Glutamatergic neuron (in vitro differentiated cells): ENCODE data around the gene PLA2G6. TPM values are rescaled to one million over a fixed set of nuclear protein-coding genes. Genes with fewer than 3 reads are reported as not detected.
"Not testable (repeated sequence)": the region's sequence is repeated elsewhere in the genome, so short reads cannot be mapped to it uniquely, and the experiment has no call there.

Experiments
- DNase-seq: peaks from one replicate; pipeline ENCODE4 v3.0.0; 2022
- H3K27ac Mint-ChIP-seq: one replicate; pipeline ENCODE4 v1.8.0; 2020; ENCODE audit warnings: mild to moderate bottlenecking, mixed read lengths, inconsistent platforms; ENCODE audit not compliant: unreplicated experiment
- H3K27me3 Mint-ChIP-seq: one replicate; pipeline ENCODE4 v1.8.0; 2020; ENCODE audit warnings: mild to moderate bottlenecking, moderate library complexity, mixed read lengths, inconsistent platforms; ENCODE audit not compliant: unreplicated experiment
- H3K36me3 Mint-ChIP-seq: one replicate; pipeline ENCODE4 v1.8.0; 2020; ENCODE audit warnings: mild to moderate bottlenecking, mixed read lengths, inconsistent platforms; ENCODE audit not compliant: unreplicated experiment
- H3K4me1 Mint-ChIP-seq: one replicate; pipeline ENCODE4 v1.8.0; 2020; ENCODE audit warnings: mild to moderate bottlenecking, low read depth, mixed read lengths, inconsistent platforms; ENCODE audit not compliant: unreplicated experiment
- H3K4me3 Mint-ChIP-seq: one replicate; pipeline ENCODE4 v1.8.0; 2020; ENCODE audit warnings: mild to moderate bottlenecking, mixed read lengths, inconsistent platforms; ENCODE audit not compliant: unreplicated experiment
- H3K9me3 Mint-ChIP-seq: one replicate; pipeline ENCODE4 v1.8.0; 2020; ENCODE audit warnings: mild to moderate bottlenecking, moderate library complexity, mixed read lengths, inconsistent platforms; ENCODE audit not compliant: unreplicated experiment
- total RNA-seq: library from RNA; stranded (reverse); fragmentation: NEBNext Ultra II Directional; extraction: Animal tissue kit (Norgen Biotek cat#: 25700); gene quantifications from one replicate; pipeline ENCODE4 v1.2.1, GENCODE V29; 2021; ENCODE audit not compliant: unreplicated experiment
- TF ChIP-seq, protein P1 (sequence below): fragments of 200-600 bp; sonication (generic); IDR thresholded peaks from one replicate; pipeline ENCODE4 v1.5.0; 2021; ENCODE audit not compliant: partially characterized antibody, unreplicated experiment

PLA2G6 gene
- total RNA-seq, 1 donor from 2014 or later = 42.2 TPM

GRCh38 chr22:38180841-38181452, 683 bp downstream of the PLA2G6 start:
- no peak for DNase-seq

DNA sequence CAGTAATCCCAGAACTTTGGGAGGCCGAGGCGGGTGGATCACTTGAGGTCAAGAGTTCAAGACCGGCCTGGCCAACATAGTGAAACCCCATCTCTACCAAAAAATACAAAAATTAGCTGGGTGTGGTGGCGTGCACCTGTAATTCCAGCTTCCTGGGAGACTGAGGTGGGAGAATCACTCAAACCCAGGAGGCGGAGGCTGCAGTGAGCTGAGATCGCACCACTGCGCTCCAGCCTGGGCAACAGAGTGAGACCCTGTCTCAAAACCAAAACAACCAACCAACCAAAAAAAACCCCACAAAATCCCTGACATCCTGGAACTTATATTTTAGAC, 3.1 kb downstream of the PLA2G6 start:
- H3K27ac Mint-ChIP-seq, H3K36me3 Mint-ChIP-seq, H3K4me1 Mint-ChIP-seq, H3K27me3 Mint-ChIP-seq, DNase-seq, H3K4me3 Mint-ChIP-seq, H3K9me3 Mint-ChIP-seq: not testable (repeated sequence)

More at GRCh38 chr22:38180841-38181452, 683 bp downstream of the PLA2G6 start:
- TF ChIP-seq, protein P1, sequence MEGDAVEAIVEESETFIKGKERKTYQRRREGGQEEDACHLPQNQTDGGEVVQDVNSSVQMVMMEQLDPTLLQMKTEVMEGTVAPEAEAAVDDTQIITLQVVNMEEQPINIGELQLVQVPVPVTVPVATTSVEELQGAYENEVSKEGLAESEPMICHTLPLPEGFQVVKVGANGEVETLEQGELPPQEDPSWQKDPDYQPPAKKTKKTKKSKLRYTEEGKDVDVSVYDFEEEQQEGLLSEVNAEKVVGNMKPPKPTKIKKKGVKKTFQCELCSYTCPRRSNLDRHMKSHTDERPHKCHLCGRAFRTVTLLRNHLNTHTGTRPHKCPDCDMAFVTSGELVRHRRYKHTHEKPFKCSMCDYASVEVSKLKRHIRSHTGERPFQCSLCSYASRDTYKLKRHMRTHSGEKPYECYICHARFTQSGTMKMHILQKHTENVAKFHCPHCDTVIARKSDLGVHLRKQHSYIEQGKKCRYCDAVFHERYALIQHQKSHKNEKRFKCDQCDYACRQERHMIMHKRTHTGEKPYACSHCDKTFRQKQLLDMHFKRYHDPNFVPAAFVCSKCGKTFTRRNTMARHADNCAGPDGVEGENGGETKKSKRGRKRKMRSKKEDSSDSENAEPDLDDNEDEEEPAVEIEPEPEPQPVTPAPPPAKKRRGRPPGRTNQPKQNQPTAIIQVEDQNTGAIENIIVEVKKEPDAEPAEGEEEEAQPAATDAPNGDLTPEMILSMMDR = no peak
- H3K4me1 Mint-ChIP-seq = peaks cover 8% of the 10 kb centered on the region
- peaks cover 2% of the 10 kb centered on the region for H3K9me3 Mint-ChIP-seq
- H3K27ac Mint-ChIP-seq = peak overlapping the region; percentile 76
- no peaks in the 10 kb centered on the region for H3K36me3 Mint-ChIP-seq
- no peaks in the 10 kb centered on the region for H3K27me3 Mint-ChIP-seq
- peak overlapping the region; percentile 94 for H3K4me3 Mint-ChIP-seq

DNA sequence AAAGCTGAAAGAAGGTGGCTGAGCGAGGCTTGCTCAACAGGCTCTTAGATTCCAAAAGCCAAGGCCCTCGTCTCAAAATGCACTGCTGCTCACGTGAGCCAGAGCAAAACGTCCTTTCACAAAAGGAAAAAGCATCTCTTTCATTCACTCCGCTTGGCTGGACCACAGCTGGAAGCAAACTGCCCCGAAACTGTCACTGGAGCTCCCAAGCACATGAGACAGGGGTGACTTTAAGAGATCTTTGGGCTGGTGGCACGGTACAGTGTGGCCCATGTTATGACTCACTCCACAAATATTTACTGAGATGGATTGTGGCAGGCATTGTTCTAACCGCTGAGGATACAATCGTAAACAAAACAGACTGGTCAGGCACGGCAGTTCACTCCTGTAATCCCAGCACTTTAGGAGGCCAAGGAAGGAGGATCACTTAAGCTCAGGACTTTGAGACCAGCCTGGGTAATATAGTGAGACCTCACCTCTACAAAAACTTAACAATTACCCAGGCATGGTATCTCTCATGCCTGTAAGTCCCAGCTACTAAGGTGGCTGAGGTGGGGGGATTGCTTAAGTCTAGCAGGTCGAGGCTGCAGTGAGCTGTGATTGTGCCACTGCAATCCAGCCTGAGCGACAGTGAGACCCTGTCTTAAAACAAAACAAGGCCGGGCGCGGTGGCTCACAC, 3.6 kb downstream of the PLA2G6 start:
- Mint-ChIP-seq H3K9me3 (peaks cover 2% of the 10 kb centered on the region), H3K4me3 (no peak overlapping the region), H3K4me1 (peaks cover 8% of the 10 kb centered on the region), H3K27ac (no peak overlapping the region), H3K27me3 (peaks cover 5% of the 10 kb centered on the region), H3K36me3 (no peaks in the 10 kb centered on the region)
- DNase-seq = no peak
- TF ChIP-seq, protein P1 = no peak

DNA sequence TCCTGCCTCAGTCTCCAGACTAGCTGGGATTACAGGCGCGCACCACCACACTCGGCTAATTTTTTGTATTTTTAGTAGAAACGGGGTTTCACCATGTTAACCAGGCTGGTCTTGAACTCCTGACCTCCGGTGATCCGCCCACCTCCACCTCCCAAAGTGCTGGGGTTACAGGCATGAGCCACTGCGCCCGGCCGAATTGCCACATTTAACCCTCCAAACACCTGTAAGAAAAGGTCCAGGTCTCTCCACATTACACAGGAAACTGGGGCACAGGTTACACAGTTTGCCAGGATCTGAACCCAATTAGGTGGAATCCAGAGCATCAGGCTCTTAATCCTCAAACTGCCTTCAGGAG, 4.1 kb downstream of the PLA2G6 start:
- H3K9me3 Mint-ChIP-seq, H3K27ac Mint-ChIP-seq, DNase-seq, H3K27me3 Mint-ChIP-seq, H3K36me3 Mint-ChIP-seq, H3K4me1 Mint-ChIP-seq, H3K4me3 Mint-ChIP-seq: not testable (repeated sequence)

GRCh38 chr22:38177044-38177443, 4.6 kb downstream of the PLA2G6 start:
- Mint-ChIP-seq H3K27ac (no peak overlapping the region), H3K27me3 (peaks cover 5% of the 10 kb centered on the region), H3K4me3 (no peak overlapping the region), H3K4me1 (peaks cover 7% of the 10 kb centered on the region), H3K9me3 (peaks cover 2% of the 10 kb centered on the region), H3K36me3 (no peaks in the 10 kb centered on the region)
- TF ChIP-seq, protein P1 = no peak
- DNase-seq = no peak

- H3K4me3 Mint-ChIP-seq = no peak overlapping the region
- H3K4me1 Mint-ChIP-seq = peaks cover 3% of the 10 kb centered on the region
- no peaks in the 10 kb centered on the region for H3K36me3 Mint-ChIP-seq
- peaks cover 7% of the 10 kb centered on the region for H3K27me3 Mint-ChIP-seq
- DNase-seq = no peak
- no peak overlapping the region for H3K27ac Mint-ChIP-seq
- TF ChIP-seq, protein P1 = no peak
- H3K9me3 Mint-ChIP-seq = peaks cover 2% of the 10 kb centered on the region
These were observed 5.4 kb downstream of the PLA2G6 start for GRCh38 chr22:38176170-38176741.
